Activated CD4-positive, CD25-positive, alpha-beta regulatory T cell treated with anti-CD3 and anti-CD28 coated beads, Interleukin-2, amount 50 U/mL, for 16 hours (primary cell): ENCODE measurements around the gene RSPRY1.

ENCODE experiments used
- DNase-seq: peaks from one replicate; pipeline ENCODE4 v3.0.0-alpha.2; 2020; ENCODE audit warnings: low read depth, low spot score

RSPRY1 gene

GRCh38 chr16:57185945-57186871 is at the start of gene RSPRY1, which contains the start of gene PSME3IP1:
RSPRY1 (plus strand) TSS chr16:57186329; CDS start chr16:57204659, 18,330 bp downstream.
PSME3IP1 (minus strand) TSS chr16:57186039; CDS start chr16:57173854, 12,185 bp downstream.
- DNase-seq, result peak; percentile 99

GRCh38 chr16:57137043-57137442 is 49.1 kb upstream of the RSPRY1 start:
- no peak for DNase-seq

GRCh38 chr16:57137566-57138273 is 48.4 kb upstream of the RSPRY1 start:
- no peak for DNase-seq

GRCh38 chr16:57138281-57138935 is 47.7 kb upstream of the RSPRY1 start:
- no peak for DNase-seq

GRCh38 chr16:57140931-57141668 is 45.0 kb upstream of the RSPRY1 start:
- DNase-seq, result no peak

- DNase-seq, result no peak
These were observed 44.1 kb upstream of the RSPRY1 start for GRCh38 chr16:57141822-57142631.

GRCh38 chr16:57143149-57143921 is 42.8 kb upstream of the RSPRY1 start:
- DNase-seq, result no peak

GRCh38 chr16:57144027-57144426 is 42.1 kb upstream of the RSPRY1 start:
- DNase-seq, result no peak

GRCh38 chr16:57145046-57146021 is 40.8 kb upstream of the RSPRY1 start:
- DNase-seq, result no peak

GRCh38 chr16:57146040-57146647 is 40.0 kb upstream of the RSPRY1 start:
- DNase-seq, result no peak

- no peak for DNase-seq
These were observed 39.4 kb upstream of the RSPRY1 start for GRCh38 chr16:57146735-57147134.

GRCh38 chr16:57147381-57148221 is 38.5 kb upstream of the RSPRY1 start:
- no peak for DNase-seq

GRCh38 chr16:57148481-57148880 is 37.6 kb upstream of the RSPRY1 start:
- DNase-seq, result no peak

- DNase-seq, result no peak
These were observed 36.7 kb upstream of the RSPRY1 start for GRCh38 chr16:57149391-57149790.

- DNase-seq, result no peak
These were observed 35.3 kb upstream of the RSPRY1 start for GRCh38 chr16:57150682-57151330.

GRCh38 chr16:57151369-57151768 is 34.8 kb upstream of the RSPRY1 start:
- DNase-seq, result no peak
